ENCODE data around the gene COIL.

The COIL gene

GRCh38 chr17:56903560-56903959 lies 57.3 kb downstream of the COIL start:
- no peak for DNase-seq (ENCODE audit: low spot score)
- no peak for TF ChIP-seq CTCF (IDR thresholded peaks at IDR 0.05; ENCODE audit: extremely low read depth, missing control alignments)

DNA sequence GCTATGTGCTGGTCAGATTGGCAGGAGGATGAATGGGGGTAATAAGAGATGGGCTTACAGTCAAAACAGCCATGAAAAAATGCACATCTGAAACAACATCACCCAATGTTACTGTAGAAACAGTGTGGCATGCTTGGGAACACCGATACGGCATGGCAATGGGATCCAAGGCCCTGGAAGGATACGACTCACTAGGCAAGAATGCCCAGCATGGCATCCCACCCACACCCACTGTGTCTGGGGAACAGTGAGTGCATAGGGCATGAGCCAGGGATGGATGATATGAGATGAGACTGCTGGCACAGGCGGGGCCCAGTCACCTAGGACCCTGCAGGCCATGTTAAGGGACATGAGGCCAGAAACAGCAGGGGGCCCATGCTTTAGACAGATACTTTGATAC lies 58.5 kb downstream of the COIL start:
- no peak for DNase-seq (ENCODE audit: low spot score)
- no peak for TF ChIP-seq CTCF (IDR thresholded peaks at IDR 0.05; ENCODE audit: extremely low read depth, missing control alignments)

DNA sequence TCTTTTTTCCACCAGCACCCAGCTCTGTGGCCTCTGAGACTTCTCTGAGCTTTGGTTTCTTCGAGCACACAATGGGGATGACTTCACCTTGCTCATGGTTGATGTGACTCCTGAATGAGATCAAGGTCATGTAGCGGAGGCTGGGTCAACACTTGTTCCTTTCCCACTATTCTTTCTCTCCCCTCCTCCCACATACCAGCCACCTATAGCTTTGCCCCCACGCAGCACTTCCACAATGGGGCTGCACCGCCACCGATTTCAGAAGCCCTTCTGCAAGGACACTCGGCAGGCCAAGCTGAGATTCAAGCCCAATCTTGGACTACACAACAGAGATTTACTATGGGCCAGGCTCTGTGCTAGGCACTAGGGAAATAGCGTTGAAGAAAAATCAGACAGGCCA lies 61.4 kb downstream of the COIL start:
- DNase-seq (ENCODE audit: low spot score): no peak
- TF ChIP-seq CTCF (IDR thresholded peaks at IDR 0.05; ENCODE audit: extremely low read depth, missing control alignments): no peak

DNA sequence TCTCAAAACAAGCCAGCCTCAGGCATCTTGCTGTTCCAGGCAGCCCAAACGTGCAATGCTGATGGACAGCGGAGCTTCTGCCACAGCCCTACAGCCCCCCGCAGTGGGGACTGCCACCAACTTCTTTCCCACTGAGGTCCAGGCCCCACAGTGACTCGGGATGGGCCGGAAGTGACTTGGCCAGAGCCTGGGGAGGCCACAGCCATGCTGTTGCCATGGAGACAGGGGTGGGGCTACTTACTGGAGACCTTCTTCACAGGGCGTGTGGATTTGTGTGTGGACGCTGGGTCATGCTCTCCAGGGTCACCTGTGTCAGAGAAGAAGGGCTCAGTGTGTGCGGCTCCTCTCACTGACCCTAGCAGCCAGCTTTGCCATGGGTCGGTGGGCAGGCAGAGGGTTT lies 62.0 kb downstream of the COIL start:
- DNase-seq (ENCODE audit: low spot score): no peak
- no peak for TF ChIP-seq CTCF (IDR thresholded peaks at IDR 0.05; ENCODE audit: extremely low read depth, missing control alignments)

DNA sequence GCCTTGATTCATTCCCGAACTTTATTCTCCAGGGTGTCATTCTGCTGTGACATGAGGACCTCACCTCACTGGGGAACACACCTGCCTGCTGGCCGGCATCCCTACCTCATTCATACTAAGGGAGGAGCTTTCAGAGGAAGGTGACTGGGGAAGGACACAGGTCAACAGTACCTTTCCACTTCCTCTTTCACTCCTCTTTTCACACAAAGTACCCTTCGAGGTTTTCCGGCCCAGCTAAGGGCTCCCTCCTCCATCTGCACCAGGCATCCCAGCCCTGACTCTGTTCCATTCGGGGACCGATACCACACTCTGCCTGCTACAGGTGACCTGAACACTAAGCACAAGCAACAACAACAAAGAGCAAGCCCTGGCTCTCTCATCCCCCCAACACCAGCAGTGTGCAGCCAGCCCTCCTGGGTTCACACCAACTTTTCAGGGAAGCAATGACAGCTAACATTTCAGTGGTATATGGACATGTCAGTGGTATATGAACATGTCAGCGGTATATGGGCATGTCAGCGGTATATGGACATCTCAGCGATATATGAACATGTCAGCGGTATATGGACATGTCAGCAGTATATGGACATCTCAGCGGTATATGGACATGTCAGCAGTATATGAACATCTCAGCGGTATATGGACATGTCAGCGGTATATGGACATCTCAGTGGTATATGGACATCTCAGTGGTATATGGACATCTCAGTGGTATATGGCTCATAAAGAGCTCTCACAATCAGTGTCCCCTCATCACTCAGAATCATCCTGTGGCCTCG lies 63.0 kb downstream of the COIL start:
- TF ChIP-seq CTCF (IDR thresholded peaks at IDR 0.05; ENCODE audit: extremely low read depth, missing control alignments): no peak
- DNase-seq (ENCODE audit: low spot score): no peak

GRCh38 chr17:56896968-56897359 lies 63.9 kb downstream of the COIL start:
- no peak for TF ChIP-seq CTCF (IDR thresholded peaks at IDR 0.05; ENCODE audit: extremely low read depth, missing control alignments)
- DNase-seq (ENCODE audit: low spot score): no peak

GRCh38 chr17:56896217-56896967 lies 64.5 kb downstream of the COIL start:
- no peak for DNase-seq (ENCODE audit: low spot score)
- no peak for TF ChIP-seq CTCF (IDR thresholded peaks at IDR 0.05; ENCODE audit: extremely low read depth, missing control alignments)
